WTC11 (cell line): ENCODE measurements around the gene LRRFIP2. TPM values are rescaled to one million over a fixed set of nuclear protein-coding genes. Genes with fewer than 3 reads are reported as not detected.

ENCODE experiments used
- ATAC-seq: fragments of 200-7000 bp; cut with Tn5 transposase; 2 replicates; pipeline ENCODE4 v1.10.0; 2021; ENCODE audit warnings: mild to moderate bottlenecking, moderate library complexity
- CTCF ChIA-PET: fragments of 300-600 bp; sonication (Branson Sonifier 250); formaldehyde crosslinking; loops from one replicate; lab custom pipeline; 2021; ENCODE audit warnings: antibody characterized with exemption; lab: Charles Lee
- POLR2A ChIA-PET: fragments of 350-600 bp; sonication (Branson Sonifier 250); formaldehyde crosslinking; loops from one replicate; lab custom pipeline; 2021; ENCODE audit warnings: antibody characterized with exemption; lab: Charles Lee
- DNase-seq: peaks from one replicate; pipeline ENCODE4 v3.0.0; 2021; ENCODE audit warnings: low spot score
- H3K27ac Mint-ChIP-seq: 2 replicates; pipeline ENCODE4 v1.8.0; 2021; ENCODE audit warnings: mixed read lengths
- H3K27me3 Mint-ChIP-seq: 2 replicates; pipeline ENCODE4 v1.8.0; 2021; ENCODE audit warnings: low read depth, mild to moderate bottlenecking, moderate library complexity, mixed read lengths
- H3K36me3 Mint-ChIP-seq: 2 replicates; pipeline ENCODE4 v1.8.0; 2021; ENCODE audit warnings: mixed read lengths
- H3K4me1 Mint-ChIP-seq: 2 replicates; pipeline ENCODE4 v1.8.0; 2022; ENCODE audit warnings: mixed read lengths
- H3K4me3 Mint-ChIP-seq: 2 replicates; pipeline ENCODE4 v1.8.0; 2021; ENCODE audit warnings: mild to moderate bottlenecking, moderate library complexity, mixed read lengths
- H3K9me3 Mint-ChIP-seq: 2 replicates; pipeline ENCODE4 v1.8.0; 2021; ENCODE audit warnings: mixed read lengths
- CBFB ChIP-seq: sonication (generic); formaldehyde crosslinking; IDR thresholded peaks from 2 replicates; pipeline ENCODE4 v1.8.1; 2022; ENCODE audit warnings: mild to moderate bottlenecking, low read depth, missing genetic modification reagents
- FOXK1 ChIP-seq: sonication (generic); formaldehyde crosslinking; IDR thresholded peaks from 2 replicates; pipeline ENCODE4 v1.8.0; 2022; ENCODE audit warnings: mild to moderate bottlenecking, moderate library complexity, missing genetic modification reagents
- JUN ChIP-seq: sonication (generic); formaldehyde crosslinking; IDR thresholded peaks from 2 replicates; pipeline ENCODE4 v1.8.0; 2023; ENCODE audit warnings: mild to moderate bottlenecking, missing genetic modification reagents
- MYBL2 ChIP-seq: sonication (generic); formaldehyde crosslinking; IDR thresholded peaks from 2 replicates; pipeline ENCODE4 v1.8.1; 2023; ENCODE audit warnings: mild to moderate bottlenecking, moderate library complexity, missing genetic modification reagents
- NFYB ChIP-seq: sonication (generic); formaldehyde crosslinking; conservative IDR thresholded peaks from 2 replicates; pipeline ENCODE4 v1.8.0; 2022; ENCODE audit warnings: low read depth, missing genetic modification reagents
- NR2C2 ChIP-seq: sonication (generic); formaldehyde crosslinking; IDR thresholded peaks from 2 replicates; pipeline ENCODE4 v1.8.0; 2022; ENCODE audit warnings: mild to moderate bottlenecking, missing genetic modification reagents
- RORB ChIP-seq: fragments of 250-450 bp; sonication (Bioruptor Pico); IDR thresholded peaks from 2 replicates; pipeline ENCODE4 v1.9.0; 2021; ENCODE audit warnings: mild to moderate bottlenecking
- TEAD1 ChIP-seq: sonication (generic); formaldehyde crosslinking; IDR thresholded peaks from 2 replicates; pipeline ENCODE4 v1.8.0; 2022; ENCODE audit warnings: mild to moderate bottlenecking, missing genetic modification reagents
- ZNF121 ChIP-seq: sonication (generic); formaldehyde crosslinking; IDR thresholded peaks from 2 replicates; pipeline ENCODE4 v1.8.0; 2023; ENCODE audit warnings: missing genetic modification reagents
- ZNF317 ChIP-seq: sonication (generic); formaldehyde crosslinking; IDR thresholded peaks from 2 replicates; pipeline ENCODE4 v1.8.1; 2023; ENCODE audit warnings: low read depth, mild to moderate bottlenecking, moderate library complexity, missing genetic modification reagents, borderline replicate concordance
- ZNF671 ChIP-seq: fragments of 250-450 bp; sonication (Bioruptor Pico); IDR thresholded peaks from 2 replicates; pipeline ENCODE4 v1.8.0; 2021; ENCODE audit warnings: mild to moderate bottlenecking
- total RNA-seq: library from RNA; stranded (reverse); gene quantifications from 3 replicates; pipeline ENCODE4 v1.2.3, GENCODE V29; 2021
- TF ChIP-seq, protein P1 (sequence below): sonication (generic); formaldehyde crosslinking; conservative IDR thresholded peaks from 2 replicates; pipeline ENCODE4 v1.8.1; 2023; ENCODE audit warnings: mild to moderate bottlenecking, low read depth, missing genetic modification reagents, moderate library complexity
- TF ChIP-seq, protein P2 (sequence below): sonication (generic); formaldehyde crosslinking; IDR thresholded peaks from 2 replicates; pipeline ENCODE4 v1.8.1; 2023; ENCODE audit warnings: mild to moderate bottlenecking, missing genetic modification reagents, borderline replicate concordance
- TF ChIP-seq, protein P3 (sequence below): sonication (generic); formaldehyde crosslinking; IDR thresholded peaks from 2 replicates; pipeline ENCODE4 v1.8.0; 2022; ENCODE audit warnings: missing genetic modification reagents
- TF ChIP-seq, protein P4 (sequence below): sonication (generic); formaldehyde crosslinking; IDR thresholded peaks from 2 replicates; pipeline ENCODE4 v1.8.1; 2022; ENCODE audit warnings: low read depth, missing genetic modification reagents, borderline replicate concordance
- TF ChIP-seq, protein P5 (sequence below): sonication (generic); formaldehyde crosslinking; IDR thresholded peaks from 2 replicates; pipeline ENCODE4 v1.8.1; 2022; ENCODE audit warnings: mild to moderate bottlenecking, missing genetic modification reagents, moderate library complexity, borderline replicate concordance
- TF ChIP-seq, protein P6 (sequence below): sonication (generic); formaldehyde crosslinking; IDR thresholded peaks from 2 replicates; pipeline ENCODE4 v1.8.0; 2023; ENCODE audit warnings: missing genetic modification reagents
- TF ChIP-seq, protein P7 (sequence below): sonication (generic); formaldehyde crosslinking; conservative IDR thresholded peaks from 2 replicates; pipeline ENCODE4 v1.8.1; 2022; ENCODE audit warnings: mild to moderate bottlenecking, missing genetic modification reagents

The LRRFIP2 gene
- total RNA-seq, 1 experiment from 2014 or later = 23.7 TPM

DNA sequence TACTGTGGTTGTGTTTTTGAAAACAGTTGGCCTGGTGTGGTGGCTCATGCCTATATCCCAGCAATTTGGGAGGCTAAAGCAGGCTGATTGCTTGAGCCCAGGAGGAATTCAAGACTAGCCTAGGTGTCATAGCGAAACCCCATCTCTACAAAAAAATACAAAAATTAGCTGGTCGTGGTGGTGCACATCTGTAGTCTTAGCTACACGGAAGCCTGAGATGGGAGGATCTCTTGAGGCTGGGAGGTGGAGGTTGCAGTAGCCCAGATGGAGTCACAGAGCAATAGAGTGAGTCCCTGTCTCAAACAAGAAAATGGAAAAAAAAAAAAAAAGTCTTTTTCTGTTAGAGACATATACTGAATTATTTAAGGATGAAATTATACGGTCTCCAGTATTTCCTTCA, 14.7 kb upstream of the LRRFIP2 start (continued):
- TF ChIP-seq, protein P1, sequence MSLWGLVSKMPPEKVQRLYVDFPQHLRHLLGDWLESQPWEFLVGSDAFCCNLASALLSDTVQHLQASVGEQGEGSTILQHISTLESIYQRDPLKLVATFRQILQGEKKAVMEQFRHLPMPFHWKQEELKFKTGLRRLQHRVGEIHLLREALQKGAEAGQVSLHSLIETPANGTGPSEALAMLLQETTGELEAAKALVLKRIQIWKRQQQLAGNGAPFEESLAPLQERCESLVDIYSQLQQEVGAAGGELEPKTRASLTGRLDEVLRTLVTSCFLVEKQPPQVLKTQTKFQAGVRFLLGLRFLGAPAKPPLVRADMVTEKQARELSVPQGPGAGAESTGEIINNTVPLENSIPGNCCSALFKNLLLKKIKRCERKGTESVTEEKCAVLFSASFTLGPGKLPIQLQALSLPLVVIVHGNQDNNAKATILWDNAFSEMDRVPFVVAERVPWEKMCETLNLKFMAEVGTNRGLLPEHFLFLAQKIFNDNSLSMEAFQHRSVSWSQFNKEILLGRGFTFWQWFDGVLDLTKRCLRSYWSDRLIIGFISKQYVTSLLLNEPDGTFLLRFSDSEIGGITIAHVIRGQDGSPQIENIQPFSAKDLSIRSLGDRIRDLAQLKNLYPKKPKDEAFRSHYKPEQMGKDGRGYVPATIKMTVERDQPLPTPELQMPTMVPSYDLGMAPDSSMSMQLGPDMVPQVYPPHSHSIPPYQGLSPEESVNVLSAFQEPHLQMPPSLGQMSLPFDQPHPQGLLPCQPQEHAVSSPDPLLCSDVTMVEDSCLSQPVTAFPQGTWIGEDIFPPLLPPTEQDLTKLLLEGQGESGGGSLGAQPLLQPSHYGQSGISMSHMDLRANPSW = no peak
- no peak for TF ChIP-seq MYBL2 (CRISPR knock-in tag)

DNA sequence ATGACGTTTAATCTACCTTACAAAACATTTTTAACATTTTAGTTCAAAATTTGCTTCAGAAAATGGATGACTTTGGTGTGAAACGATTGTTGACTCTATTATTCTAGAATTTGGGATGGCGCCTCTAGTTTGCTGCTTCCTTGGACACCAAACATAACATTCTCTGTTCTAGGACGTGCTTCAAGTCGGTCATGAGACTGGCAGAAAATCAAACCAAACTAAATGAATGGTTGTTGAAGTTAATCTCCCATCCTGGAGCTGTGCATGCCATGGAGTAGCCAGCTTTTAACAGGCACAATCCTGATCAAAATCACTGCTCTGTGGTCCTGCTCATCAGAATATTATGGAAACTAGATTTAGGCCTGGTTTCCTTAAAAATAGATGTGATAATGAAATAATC, 9.6 kb upstream of the LRRFIP2 start:
- H3K27me3 Mint-ChIP-seq = no peaks in the 10 kb centered on the region
- no peaks in the 10 kb centered on the region for H3K36me3 Mint-ChIP-seq
- DNase-seq (no peak), ATAC-seq (no peak)
- H3K9me3 Mint-ChIP-seq = no peaks in the 10 kb centered on the region
- no peaks in the 10 kb centered on the region for H3K4me1 Mint-ChIP-seq
- H3K27ac Mint-ChIP-seq = no peak overlapping the region
- no peak overlapping the region for H3K4me3 Mint-ChIP-seq
- TF ChIP-seq ZNF317 (CRISPR knock-in tag) (no peak), CBFB (CRISPR knock-in tag) (no peak), ZNF671 (no peak), TEAD1 (CRISPR knock-in tag) (no peak), NFYB (CRISPR knock-in tag) (no peak), FOXK1 (CRISPR knock-in tag) (no peak), NR2C2 (no peak), JUN (no peak), ZNF121 (CRISPR knock-in tag) (no peak), RORB (CRISPR knock-in tag) (no peak)
- TF ChIP-seq, protein P2, sequence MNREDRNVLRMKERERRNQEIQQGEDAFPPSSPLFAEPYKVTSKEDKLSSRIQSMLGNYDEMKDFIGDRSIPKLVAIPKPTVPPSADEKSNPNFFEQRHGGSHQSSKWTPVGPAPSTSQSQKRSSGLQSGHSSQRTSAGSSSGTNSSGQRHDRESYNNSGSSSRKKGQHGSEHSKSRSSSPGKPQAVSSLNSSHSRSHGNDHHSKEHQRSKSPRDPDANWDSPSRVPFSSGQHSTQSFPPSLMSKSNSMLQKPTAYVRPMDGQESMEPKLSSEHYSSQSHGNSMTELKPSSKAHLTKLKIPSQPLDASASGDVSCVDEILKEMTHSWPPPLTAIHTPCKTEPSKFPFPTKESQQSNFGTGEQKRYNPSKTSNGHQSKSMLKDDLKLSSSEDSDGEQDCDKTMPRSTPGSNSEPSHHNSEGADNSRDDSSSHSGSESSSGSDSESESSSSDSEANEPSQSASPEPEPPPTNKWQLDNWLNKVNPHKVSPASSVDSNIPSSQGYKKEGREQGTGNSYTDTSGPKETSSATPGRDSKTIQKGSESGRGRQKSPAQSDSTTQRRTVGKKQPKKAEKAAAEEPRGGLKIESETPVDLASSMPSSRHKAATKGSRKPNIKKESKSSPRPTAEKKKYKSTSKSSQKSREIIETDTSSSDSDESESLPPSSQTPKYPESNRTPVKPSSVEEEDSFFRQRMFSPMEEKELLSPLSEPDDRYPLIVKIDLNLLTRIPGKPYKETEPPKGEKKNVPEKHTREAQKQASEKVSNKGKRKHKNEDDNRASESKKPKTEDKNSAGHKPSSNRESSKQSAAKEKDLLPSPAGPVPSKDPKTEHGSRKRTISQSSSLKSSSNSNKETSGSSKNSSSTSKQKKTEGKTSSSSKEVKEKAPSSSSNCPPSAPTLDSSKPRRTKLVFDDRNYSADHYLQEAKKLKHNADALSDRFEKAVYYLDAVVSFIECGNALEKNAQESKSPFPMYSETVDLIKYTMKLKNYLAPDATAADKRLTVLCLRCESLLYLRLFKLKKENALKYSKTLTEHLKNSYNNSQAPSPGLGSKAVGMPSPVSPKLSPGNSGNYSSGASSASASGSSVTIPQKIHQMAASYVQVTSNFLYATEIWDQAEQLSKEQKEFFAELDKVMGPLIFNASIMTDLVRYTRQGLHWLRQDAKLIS (CRISPR knock-in tag) = no peak
- TF ChIP-seq, protein P3, sequence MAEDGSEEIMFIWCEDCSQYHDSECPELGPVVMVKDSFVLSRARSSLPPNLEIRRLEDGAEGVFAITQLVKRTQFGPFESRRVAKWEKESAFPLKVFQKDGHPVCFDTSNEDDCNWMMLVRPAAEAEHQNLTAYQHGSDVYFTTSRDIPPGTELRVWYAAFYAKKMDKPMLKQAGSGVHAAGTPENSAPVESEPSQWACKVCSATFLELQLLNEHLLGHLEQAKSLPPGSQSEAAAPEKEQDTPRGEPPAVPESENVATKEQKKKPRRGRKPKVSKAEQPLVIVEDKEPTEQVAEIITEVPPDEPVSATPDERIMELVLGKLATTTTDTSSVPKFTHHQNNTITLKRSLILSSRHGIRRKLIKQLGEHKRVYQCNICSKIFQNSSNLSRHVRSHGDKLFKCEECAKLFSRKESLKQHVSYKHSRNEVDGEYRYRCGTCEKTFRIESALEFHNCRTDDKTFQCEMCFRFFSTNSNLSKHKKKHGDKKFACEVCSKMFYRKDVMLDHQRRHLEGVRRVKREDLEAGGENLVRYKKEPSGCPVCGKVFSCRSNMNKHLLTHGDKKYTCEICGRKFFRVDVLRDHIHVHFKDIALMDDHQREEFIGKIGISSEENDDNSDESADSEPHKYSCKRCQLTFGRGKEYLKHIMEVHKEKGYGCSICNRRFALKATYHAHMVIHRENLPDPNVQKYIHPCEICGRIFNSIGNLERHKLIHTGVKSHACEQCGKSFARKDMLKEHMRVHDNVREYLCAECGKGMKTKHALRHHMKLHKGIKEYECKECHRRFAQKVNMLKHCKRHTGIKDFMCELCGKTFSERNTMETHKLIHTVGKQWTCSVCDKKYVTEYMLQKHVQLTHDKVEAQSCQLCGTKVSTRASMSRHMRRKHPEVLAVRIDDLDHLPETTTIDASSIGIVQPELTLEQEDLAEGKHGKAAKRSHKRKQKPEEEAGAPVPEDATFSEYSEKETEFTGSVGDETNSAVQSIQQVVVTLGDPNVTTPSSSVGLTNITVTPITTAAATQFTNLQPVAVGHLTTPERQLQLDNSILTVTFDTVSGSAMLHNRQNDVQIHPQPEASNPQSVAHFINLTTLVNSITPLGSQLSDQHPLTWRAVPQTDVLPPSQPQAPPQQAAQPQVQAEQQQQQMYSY (CRISPR knock-in tag) = no peak
- TF ChIP-seq, protein P4, sequence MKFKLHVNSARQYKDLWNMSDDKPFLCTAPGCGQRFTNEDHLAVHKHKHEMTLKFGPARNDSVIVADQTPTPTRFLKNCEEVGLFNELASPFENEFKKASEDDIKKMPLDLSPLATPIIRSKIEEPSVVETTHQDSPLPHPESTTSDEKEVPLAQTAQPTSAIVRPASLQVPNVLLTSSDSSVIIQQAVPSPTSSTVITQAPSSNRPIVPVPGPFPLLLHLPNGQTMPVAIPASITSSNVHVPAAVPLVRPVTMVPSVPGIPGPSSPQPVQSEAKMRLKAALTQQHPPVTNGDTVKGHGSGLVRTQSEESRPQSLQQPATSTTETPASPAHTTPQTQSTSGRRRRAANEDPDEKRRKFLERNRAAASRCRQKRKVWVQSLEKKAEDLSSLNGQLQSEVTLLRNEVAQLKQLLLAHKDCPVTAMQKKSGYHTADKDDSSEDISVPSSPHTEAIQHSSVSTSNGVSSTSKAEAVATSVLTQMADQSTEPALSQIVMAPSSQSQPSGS (CRISPR knock-in tag) = no peak
- TF ChIP-seq, protein P5, sequence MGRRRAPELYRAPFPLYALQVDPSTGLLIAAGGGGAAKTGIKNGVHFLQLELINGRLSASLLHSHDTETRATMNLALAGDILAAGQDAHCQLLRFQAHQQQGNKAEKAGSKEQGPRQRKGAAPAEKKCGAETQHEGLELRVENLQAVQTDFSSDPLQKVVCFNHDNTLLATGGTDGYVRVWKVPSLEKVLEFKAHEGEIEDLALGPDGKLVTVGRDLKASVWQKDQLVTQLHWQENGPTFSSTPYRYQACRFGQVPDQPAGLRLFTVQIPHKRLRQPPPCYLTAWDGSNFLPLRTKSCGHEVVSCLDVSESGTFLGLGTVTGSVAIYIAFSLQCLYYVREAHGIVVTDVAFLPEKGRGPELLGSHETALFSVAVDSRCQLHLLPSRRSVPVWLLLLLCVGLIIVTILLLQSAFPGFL (CRISPR knock-in tag) = no peak
- TF ChIP-seq, protein P6, sequence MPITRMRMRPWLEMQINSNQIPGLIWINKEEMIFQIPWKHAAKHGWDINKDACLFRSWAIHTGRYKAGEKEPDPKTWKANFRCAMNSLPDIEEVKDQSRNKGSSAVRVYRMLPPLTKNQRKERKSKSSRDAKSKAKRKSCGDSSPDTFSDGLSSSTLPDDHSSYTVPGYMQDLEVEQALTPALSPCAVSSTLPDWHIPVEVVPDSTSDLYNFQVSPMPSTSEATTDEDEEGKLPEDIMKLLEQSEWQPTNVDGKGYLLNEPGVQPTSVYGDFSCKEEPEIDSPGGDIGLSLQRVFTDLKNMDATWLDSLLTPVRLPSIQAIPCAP (CRISPR knock-in tag) = no peak
- TF ChIP-seq, protein P7, sequence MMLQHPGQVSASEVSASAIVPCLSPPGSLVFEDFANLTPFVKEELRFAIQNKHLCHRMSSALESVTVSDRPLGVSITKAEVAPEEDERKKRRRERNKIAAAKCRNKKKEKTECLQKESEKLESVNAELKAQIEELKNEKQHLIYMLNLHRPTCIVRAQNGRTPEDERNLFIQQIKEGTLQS (CRISPR knock-in tag) = no peak
- TF ChIP-seq, protein P1 = no peak
- CTCF ChIA-PET = no interaction called here
- POLR2A ChIA-PET = no interaction called here
